ENCODE data around the gene VWA2.

DNA sequence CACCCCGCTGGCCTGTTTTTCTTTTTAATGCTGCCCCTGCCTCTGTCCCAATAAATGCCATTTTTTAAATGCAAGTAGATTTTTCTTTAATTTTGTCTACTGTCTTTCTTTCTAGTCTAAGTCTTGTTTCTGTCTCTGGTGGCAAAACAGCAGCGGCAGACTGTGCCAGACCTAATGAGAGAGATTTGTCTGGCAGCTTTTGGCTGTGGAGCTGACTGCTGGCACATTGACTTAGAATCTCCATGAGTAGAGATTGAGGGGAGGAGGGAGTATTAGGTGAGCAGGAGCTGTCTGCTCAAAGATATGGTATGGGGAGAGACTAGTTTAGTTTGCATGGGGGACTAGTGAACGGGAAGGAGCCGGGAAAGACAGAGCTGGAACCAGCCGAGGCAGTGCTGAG is 13.0 kb downstream of the VWA2 start:
- TF ChIP-seq, protein P1, sequence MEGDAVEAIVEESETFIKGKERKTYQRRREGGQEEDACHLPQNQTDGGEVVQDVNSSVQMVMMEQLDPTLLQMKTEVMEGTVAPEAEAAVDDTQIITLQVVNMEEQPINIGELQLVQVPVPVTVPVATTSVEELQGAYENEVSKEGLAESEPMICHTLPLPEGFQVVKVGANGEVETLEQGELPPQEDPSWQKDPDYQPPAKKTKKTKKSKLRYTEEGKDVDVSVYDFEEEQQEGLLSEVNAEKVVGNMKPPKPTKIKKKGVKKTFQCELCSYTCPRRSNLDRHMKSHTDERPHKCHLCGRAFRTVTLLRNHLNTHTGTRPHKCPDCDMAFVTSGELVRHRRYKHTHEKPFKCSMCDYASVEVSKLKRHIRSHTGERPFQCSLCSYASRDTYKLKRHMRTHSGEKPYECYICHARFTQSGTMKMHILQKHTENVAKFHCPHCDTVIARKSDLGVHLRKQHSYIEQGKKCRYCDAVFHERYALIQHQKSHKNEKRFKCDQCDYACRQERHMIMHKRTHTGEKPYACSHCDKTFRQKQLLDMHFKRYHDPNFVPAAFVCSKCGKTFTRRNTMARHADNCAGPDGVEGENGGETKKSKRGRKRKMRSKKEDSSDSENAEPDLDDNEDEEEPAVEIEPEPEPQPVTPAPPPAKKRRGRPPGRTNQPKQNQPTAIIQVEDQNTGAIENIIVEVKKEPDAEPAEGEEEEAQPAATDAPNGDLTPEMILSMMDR (IDR thresholded peaks at IDR 0.05) = no peak
- TF ChIP-seq JUNB (IDR thresholded peaks at IDR 0.05) = no peak

Measured in A549 (cell line).